Activated CD8-positive, alpha-beta memory T cell treated with anti-CD3 and anti-CD28 coated beads for 24 hours (primary cell): ENCODE measurements around the gene GPATCH2.
"Not testable (repeated sequence)": the region's sequence is repeated elsewhere in the genome, so short reads cannot be mapped to it uniquely, and the experiment has no call there.

Experiments
- DNase-seq: peaks from one replicate; pipeline ENCODE4 v3.0.0-alpha.2; 2020

Gene GPATCH2

GRCh38 chr1:217524787-217525520, 105.9 kb downstream of the GPATCH2 start:
- DNase-seq: no peak

DNA sequence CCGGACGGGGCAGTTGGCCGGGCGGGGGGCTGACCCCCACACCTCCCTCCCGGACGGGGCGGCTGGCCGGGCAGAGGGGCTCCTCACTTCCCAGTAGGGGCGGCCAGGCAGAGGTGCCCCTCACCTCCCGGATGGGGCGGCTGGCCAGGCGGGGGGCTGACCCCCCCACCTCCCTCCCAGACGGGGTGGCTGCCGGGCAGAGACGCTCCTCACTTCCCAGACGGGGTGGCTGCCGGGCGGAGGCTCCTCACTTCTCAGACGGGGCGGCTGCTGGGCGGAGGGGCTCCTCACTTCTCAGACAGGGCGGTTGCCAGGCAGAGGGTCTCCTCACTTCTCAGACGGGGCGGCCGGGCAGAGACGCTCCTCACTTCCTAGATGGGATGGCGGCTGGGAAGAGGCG, 107.0 kb downstream of the GPATCH2 start:
- not testable (repeated sequence) for DNase-seq

- no peak for DNase-seq
These were observed 108.6 kb downstream of the GPATCH2 start for GRCh38 chr1:217522277-217522676.

- DNase-seq: no peak
These were observed 109.6 kb downstream of the GPATCH2 start for GRCh38 chr1:217521317-217521716.

GRCh38 chr1:217506878-217507277, 124.0 kb downstream of the GPATCH2 start:
- DNase-seq: no peak

GRCh38 chr1:217498209-217498608, 132.7 kb downstream of the GPATCH2 start:
- no peak for DNase-seq

- DNase-seq: no peak
These were observed 135.6 kb downstream of the GPATCH2 start for GRCh38 chr1:217495249-217495648.

- no peak for DNase-seq
These were observed 136.1 kb downstream of the GPATCH2 start for GRCh38 chr1:217494767-217495166.

DNA sequence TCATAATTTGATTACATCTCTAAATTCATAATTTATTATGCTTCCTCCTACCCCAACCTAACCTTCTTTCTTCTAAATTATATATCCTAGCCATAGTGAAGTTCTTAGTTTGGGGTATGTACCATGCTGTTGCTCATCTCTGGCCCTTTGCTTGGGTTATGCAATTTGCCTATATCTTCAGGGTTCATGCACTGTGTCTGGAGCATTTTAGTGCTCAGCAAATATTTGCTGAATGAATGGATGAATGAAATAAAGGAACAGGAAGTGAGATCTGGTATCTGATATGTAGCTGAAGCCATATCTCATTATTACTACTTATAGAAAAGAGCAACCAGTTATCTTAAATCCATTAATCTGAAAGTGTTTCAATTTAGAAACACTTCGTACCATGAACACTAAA, 137.6 kb downstream of the GPATCH2 start:
- DNase-seq: no peak

GRCh38 chr1:217484871-217485270, 146.0 kb downstream of the GPATCH2 start:
- no peak for DNase-seq

DNA sequence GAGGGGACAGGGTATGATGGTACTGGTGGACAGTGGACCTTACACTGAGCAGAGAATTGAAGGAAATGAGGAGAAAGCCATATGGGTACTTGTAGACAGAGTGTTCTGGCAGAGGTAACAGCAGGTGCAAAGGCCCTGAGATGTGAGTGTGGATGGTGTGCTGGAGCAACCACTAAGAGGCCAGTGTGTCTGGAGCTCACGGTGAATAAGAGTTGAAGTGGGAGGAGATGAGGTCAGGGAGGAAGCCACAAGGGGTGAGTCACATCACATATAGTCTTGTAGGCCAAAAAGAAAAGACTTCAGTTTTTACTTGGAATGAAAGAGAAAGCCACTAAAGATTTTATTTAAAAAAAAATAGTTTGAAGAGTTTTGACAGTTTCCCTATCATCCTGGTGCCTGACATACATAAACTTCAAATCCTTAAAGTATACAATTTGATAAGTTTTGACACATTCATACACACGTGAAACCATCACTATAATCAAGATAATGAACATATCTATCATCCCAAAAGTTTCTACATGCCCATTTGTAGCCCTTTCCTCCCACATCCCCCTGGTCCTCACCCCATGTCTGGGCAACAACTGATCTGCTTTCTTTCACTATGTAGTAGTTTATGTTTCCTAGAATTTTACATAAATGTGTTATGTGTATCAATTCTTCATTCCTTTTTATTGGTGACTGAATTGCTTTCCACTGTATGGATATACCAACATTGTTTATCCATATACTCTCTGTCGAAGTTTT, 148.4 kb downstream of the GPATCH2 start:
- DNase-seq: peak; percentile 68

GRCh38 chr1:217478450-217478849, 152.4 kb downstream of the GPATCH2 start:
- no peak for DNase-seq

DNA sequence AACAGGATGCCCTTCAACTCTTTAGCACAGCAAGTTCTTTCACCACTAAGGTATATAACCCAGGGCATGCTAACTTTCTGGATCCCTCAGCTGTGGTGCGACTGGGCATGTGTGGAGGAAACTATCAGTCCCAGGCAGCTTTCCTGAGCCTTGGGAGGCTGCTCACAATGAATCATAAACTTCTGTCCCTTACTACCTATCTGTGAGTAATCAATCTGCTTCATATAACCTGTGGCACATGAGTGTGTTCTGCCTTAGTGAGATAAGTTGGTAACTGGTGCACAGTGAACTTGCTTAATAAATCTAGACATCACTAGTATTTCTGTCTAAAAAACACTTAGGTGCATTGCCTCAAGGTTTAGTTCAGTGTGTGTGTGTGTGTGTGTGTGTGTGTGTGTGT, 158.0 kb downstream of the GPATCH2 start:
- DNase-seq: no peak

GRCh38 chr1:217471403-217471802, 159.5 kb downstream of the GPATCH2 start:
- no peak for DNase-seq

DNA sequence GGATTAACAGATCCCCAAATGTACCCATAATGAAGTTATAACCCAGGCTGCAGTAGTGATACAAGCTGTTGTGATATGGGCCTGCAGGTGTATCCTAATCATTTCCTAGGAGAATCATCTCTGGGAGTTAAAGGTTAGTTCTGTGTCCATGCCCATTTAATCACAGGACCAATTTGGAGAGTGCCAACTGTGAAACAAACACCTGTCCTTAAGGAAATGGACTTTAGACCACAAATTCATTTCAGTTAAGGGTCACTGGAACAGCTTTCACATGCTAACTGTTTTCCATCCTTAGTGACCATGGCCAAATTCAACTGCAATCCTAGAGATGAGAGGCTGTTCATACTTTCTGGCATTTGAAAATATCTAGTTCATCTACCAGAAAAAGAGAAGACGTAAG, 160.9 kb downstream of the GPATCH2 start:
- no peak for DNase-seq

- DNase-seq: no peak
These were observed 165.8 kb downstream of the GPATCH2 start for GRCh38 chr1:217465102-217465501.

DNA sequence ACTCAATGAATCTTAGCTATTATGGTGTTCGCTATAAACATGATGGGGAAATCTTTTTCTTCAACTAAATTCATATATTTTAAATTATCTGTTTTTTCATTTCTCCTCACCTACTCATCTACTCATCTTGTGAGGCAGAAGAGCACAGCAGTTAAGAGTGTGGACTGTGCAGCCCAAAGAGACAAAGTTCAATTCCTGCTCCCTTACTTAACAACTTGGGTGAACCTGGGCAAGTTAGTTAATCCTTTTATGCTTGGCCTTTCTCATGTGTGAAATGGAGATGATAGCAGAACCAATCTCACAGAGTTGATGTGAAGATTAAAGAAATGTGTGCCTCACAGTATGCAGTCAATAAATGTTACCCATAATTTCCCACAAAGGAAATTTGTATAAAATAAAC, 168.2 kb downstream of the GPATCH2 start:
- DNase-seq: no peak

- no peak for DNase-seq
These were observed 168.7 kb downstream of the GPATCH2 start for GRCh38 chr1:217462159-217462558.

- DNase-seq: no peak
These were observed 173.9 kb downstream of the GPATCH2 start for GRCh38 chr1:217457016-217457415.

GRCh38 chr1:217456261-217456660, 174.6 kb downstream of the GPATCH2 start:
- no peak for DNase-seq

GRCh38 chr1:217453816-217454215, 177.1 kb downstream of the GPATCH2 start:
- no peak for DNase-seq

GRCh38 chr1:217449370-217449769, 181.5 kb downstream of the GPATCH2 start:
- DNase-seq: no peak

GRCh38 chr1:217443845-217444244, 187.0 kb downstream of the GPATCH2 start:
- DNase-seq: no peak

DNA sequence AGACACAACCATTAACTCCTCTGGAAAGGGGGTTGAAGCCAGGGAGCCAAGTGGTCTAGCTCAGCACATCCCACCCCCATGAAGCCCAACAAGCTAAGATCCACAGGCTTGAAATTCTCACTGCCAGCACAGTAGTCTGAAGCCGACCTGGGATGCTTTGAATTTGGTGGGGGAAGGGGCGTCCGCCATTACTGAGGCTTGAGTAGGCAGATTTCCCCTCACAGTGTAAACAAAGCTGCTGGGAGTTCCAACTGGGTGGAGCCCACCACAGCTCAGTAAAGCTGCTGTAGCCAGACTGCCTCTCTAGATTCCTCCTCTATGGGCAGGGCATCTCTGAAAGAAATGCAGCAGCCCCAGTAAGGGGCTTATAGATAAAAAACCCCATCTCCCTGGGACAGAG, 193.5 kb downstream of the GPATCH2 start:
- DNase-seq: no peak

DNA sequence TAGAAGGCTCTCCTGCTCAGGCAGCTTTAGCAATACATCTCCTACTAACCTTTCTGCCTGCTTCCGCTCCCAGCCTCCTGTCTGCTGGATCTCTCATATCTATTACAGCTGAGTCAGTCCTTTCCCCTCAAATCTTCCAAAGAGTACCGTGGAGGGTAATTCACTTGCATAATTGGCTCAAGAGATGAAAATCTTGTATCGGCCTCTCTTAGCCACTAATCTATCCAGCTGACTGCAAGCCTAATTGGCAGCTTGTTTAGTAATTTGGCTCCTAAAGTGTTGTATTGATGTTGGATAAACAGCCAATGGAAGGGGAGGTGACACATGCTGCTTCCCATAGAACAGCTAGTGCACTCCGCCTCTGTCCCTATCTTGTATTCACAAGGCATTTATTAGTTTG, 195.7 kb downstream of the GPATCH2 start:
- no peak for DNase-seq
